Measurements from ENCODE around the gene ELFN1.

Gene ELFN1

DNA sequence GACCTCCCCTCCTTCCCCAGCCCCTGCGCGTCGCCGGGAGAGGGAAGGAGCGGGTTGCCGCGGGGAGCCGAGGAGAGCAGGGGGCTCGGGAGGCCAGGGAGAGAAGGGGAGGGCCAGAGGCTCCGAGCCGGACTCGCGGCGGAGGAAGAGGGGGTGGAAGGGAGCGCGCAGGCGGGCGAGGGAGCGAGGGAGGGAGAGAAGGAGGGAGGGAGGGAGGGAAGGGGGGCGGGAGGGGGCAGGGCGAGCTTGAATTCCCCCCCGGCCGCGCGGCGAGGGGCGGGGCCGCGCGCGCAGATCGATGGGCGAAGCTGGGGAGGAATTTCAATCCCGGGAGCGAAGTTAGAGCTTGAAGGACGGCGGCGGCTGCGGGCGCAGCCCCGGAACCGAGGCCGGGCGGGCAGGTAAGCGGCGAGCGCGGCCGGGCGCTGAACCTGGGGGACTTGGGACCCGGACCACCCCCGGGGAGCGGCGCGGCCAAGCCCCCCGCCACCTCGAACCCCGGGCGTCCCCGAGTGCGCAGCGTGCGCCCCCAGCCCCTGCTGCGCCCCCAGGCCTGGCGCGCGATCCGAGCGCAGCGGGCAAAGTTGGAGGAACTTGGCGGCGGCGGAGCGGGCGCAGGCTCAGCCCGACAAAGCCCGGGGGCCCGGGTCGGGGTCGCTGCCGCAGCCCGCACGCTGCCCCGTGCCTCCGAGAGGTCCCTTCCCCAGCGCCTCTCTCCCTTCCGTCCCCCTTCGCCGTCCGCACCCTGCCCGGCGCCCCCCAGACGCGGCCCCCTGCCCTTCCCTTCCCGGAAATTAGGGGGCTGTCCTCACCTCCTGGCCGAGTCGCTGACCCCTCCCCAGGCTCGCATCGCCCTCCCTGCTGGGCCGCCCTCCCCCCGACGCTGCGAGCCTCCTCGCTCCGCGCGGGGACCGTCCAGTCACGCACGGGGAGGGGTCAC, at the start of gene ELFN1:
Gene ELFN1 (plus strand): TSS at position 324 of the 940 bp plus-strand sequence. CDS start 74,320 bp downstream, outside the sequence.
- no peak for DNase-seq (ENCODE audit: low read depth)

DNA sequence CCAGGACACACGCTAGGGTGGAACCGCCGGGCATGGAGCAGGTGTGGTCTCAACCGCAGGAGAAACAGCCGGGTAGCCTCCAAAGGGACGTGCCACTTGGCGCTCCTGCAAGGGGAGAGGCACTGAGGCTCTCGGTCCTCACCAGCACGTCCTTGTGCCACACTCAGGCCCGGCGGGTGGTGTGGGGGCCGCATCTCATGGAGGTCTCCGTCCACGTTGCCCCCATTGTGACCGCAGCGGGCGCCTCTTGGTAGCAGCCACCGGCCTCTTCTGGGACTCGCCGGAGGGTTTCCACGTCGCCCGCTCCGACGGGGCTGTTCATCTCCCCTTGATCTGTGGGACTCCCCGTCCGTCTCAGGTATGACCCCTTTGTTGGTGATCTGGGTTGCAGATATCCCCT, 49.2 kb upstream of the ELFN1 start:
- no peak for DNase-seq (ENCODE audit: low read depth)

DNA sequence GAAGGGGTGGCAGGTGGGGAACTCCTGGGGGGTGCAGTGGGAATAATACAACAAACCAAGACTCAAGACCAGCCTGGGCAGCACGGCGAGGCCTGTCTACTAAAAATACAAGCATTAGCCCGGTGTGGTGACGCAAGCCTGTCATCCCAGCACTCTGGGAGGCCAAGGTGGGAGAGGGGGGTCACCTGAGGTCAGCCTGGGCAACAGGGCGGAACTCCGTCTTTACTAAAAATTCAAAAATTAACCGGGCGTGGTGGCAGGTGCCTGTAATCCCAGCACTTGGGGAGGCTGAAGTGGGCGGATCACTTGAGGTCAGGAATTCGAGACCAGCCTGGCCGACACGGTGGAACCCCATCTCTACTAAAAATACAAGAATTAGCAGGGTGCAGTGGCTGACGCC, 48.4 kb upstream of the ELFN1 start:
- no peak for DNase-seq (ENCODE audit: low read depth)

DNA sequence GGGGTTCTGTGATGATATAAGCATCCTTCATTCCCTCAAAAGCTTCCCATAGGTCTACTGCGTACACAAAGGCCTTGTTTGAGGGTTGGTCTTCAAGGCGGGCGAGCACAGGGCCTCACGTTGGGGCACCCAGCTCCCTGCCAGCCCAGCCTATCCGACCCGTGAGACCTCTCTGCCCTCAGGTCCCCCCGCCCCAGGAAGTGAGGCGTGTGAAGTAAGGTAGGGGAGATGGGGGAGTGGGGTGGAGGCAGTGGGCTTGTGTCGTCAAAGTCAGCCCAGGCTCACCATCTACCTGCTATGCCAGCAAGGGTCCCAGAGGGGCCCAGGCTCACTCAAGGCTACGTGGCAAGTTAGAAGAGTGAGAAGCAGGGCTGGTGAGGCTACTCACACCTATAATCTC, 47.6 kb upstream of the ELFN1 start:
- DNase-seq (ENCODE audit: low read depth) = no peak

DNA sequence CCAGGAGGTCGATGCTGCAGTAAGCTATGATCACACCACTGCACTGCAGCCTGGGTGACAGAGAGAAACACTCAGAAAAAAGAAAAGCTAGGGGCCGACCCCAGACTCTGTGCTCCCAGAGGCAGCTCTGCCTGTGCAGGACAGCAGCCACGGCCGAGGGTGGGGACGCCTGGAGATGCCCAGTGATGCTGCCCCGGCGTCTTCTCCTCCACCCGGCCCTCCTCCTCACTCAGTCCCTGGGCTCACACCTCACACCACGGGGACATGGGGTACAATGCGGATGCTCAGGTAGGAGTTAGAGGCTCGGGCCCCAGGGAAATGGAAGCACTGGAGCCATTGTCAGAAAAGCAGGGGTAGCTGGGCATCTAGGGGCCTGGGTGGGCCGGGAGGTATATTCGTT, 46.3 kb upstream of the ELFN1 start:
- DNase-seq (ENCODE audit: low read depth) = no peak

DNA sequence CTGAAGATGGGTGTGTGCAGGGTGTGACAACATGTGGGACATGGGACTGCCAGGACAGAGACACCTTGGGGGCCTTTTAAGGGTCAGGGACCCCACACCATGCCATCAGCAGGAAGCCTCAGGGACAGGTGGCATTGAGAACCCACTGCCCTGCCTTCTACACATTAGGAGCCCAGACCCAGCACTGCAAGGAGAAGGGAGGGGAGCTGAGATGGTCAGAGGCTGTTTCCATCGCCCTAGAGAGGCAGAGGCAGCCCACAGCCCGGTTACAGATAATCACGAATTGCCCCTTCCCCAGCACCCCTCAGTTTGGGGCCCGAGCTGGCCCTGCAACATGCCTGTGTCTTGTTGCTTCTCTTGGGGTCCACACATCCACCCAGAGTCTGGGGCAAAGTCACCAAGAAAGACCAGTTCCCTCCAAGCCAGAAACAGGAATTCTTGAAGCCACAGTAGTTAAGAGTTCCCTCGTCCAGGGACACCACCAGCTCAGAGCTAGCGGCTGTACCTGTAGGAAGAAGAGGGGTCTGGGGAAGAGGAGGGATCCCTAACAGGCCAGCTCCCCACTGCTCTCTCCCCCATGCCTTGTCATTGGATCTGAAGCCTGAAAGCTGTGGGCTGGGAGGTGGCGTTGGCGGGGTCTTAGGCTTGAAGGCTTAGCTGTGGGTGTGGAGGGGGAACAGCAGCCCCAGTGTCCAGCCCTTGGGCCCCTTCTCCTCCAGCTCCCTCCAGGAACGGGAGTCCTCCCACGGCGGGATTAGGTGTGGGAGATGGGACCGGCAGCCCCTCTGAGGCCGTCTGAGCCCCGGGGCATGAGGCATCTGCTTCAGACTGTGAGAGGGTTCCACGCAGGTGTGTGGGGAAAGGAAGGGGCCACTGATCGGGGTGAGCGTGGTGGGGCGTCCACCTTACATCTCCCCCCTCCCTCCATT, 44.8 kb upstream of the ELFN1 start:
- DNase-seq (ENCODE audit: low read depth) = no peak

DNA sequence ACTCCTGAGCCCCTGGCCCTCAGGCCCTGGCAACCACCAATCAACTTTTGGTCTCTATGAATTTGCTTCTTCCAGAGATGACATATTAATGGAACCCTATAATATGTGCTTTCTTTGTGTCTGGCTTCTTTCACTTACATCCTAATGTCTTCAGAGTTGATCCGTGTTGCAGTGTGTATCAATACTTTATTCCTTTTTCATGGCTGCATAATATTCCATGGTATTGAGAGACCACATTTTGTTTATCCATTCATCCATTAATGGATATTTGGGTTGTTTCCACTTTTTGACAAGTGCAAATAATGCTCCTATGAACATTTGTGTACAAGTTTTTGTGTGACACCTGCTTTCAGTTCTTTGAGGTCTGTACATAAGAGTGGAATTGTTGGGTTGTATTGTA, 43.3 kb upstream of the ELFN1 start:
- no peak for DNase-seq (ENCODE audit: low read depth)

DNA sequence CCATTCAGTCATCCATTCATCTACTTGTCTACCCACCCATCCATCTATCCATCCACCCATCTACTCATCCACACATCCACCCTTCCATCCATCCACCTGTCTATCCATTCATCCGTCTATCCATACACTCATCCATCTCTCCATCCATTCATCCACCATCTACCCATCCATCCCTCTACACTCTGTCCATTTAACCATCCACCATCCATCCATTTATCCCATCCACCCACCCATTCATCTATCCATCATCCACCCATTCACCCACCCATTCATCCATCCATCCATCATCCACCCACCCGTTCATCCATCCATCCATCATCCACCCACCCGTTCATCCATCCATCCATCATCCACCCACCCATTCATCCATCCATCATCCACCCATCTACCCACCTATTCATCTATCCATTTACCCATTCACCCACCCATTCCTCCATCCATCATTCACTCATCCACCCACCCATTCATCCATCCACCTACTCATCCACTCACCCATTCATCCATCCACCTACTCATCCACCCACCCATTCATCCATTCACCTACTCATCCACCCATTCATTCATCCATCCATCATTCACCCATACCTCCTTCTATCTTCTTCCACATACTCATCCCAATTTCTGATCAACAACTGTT, 39.3 kb upstream of the ELFN1 start:
- no peak for DNase-seq (ENCODE audit: low read depth)

DNA sequence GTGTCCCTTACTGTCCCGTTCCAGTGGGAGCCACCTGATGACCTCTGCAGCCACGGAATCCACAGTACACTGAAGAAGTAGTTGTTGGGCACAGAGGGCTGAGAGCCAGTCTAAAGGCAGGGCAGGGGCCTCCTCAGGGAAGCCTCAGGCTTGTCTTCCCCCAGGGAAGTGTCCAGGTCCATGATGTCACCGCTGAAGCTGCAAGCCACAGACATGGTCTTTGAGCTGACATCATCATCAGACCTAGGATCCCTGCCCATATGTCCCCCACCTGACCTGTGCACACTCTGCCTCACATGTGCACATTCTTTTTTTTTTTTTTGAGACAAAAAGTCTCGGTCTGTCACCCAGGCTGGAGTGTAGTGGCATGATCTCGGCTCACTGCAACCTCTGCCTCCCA, 38.4 kb upstream of the ELFN1 start:
- DNase-seq (ENCODE audit: low read depth) = no peak

DNA sequence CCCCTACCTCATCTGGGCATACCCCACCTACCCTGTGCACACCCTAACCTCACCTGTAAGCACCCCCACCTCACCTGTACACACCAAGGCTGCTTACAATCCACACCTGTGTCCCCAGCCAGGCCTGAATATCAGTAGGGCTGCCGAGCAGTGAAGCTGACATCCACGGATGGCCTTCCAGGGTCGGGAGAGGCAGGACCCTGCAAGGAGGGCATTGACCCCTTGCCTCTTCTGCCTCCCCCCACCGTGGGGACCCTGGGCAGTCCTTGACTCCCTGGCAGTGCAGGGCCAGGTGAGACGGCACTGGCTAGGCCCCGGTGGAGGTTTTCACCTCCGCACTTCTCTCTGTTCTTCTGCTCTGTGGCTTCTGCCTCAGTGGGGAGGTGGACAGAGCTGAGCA, 37.6 kb upstream of the ELFN1 start:
- no peak for DNase-seq (ENCODE audit: low read depth)

DNA sequence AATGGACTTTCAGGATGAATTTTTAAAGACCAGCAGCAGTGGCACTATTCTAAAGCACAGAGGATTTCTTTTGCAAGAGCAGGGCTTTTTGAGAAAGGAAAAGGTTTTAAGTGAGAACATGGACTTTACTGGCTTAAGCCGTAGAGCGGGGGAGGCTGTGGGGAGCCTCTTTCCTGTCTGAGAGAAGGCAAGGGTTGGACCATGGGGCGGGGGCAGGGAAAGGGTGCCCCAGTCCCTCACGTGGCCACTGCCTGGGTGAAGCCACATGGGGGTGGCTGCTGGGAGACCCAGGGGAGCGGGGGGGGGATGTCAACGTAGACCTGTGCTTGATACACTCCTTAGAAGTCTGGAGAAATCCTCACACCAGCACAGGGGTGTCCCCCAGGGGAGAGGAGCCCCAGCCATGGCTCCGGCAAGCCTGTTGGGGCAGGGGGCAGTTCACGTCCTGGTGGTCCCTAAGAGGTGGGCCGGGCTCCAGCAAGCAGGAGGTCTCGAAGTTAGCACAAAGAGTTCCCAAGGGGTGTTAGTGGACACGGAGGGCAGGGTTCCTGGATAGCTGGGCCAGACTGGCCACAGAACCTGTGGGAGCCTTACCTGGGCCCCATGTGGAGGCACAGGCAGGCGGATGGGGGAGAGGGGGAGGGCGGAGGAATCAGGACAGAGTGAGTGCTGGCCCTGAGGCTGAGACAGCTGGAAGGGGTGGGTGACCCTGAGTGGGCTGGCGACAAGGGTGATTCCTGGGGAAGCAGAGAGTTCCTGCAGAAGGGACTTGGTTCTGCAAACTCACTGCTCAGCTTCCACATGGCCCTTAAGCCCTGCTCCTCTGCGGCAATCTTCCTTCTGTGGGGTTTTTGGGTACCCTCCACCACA, 36.9 kb upstream of the ELFN1 start:
- DNase-seq (ENCODE audit: low read depth) = no peak

DNA sequence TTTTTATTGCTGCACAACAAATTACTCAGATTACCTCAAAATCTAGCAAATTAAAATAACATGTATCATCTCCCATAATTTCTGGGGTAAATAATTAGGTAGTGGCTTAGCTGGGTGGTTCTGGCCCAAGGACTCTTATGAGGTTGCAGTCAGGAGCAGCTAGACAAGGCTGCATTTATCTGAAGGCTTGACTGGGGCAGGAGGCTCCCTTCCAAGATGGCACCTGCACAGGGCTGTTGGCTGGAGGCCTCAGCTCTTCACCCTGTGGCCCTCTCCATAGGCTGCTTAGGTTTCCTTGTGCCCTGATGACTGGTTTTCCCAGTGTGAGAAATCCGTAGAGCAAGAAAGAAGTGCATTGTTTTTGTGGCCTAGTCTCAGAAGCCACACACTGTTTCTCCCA, 34.7 kb upstream of the ELFN1 start:
- no peak for DNase-seq (ENCODE audit: low read depth)

DNA sequence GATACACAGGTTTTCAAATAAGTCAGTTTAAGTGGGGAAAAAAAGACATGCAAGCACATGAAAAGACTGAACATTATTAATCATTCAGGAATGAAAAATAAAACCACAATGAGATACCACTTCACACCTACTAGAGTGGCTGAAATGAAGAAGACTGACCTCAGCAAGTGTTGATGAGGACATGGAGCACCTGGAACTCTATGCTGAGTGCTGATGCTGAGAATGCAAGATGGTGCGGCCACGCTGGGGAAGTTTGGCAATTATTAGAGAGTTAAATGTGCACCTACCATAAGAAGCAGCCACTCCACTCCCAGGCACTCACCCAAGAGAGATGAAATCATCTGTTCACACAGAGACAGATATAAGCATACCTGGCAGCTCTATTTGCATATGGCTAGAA, 32.9 kb upstream of the ELFN1 start:
- no peak for DNase-seq (ENCODE audit: low read depth)

DNA sequence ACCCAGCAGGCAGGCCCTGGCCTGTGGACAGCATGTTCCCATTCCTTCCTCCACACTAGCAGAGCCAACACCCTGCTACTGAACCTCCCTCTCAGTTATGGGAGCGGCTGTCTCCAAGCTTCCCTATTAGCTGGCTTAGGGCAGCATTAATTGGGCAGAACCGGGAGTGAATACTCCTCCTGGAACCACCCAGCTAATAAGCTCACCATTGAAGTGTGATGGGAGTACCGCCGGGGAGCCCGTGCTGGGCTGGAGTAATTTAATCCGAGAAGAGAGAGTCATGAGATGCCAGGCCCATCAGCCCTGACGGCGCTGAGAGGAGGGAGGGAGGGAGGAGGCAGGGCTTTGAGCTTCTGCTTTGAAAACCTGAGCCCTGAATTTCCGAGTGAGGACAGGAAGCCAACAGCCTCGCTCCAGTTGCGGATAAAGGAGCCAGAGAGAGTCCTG, 31.8 kb upstream of the ELFN1 start:
- no peak for DNase-seq (ENCODE audit: low read depth)

DNA sequence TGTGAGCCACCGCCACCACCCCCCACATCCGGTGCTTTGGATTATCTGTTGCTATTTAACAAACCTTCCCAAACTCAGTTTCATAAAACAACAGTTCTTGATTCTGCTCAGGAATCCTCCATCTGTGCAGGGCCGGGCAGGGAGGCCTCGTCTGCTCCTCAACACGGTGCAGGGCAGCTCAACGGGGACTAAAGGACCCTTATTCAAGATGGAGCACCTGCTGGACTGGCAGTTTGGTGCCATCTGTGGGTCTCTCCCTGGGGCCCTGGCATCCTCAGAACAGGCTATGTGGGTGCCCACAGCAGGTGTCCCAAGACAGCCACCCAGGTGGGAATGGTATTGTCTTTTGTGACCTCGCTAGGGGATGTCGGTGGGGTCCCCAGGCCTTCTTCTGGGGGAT, 31.0 kb upstream of the ELFN1 start:
- no peak for DNase-seq (ENCODE audit: low read depth)

DNA sequence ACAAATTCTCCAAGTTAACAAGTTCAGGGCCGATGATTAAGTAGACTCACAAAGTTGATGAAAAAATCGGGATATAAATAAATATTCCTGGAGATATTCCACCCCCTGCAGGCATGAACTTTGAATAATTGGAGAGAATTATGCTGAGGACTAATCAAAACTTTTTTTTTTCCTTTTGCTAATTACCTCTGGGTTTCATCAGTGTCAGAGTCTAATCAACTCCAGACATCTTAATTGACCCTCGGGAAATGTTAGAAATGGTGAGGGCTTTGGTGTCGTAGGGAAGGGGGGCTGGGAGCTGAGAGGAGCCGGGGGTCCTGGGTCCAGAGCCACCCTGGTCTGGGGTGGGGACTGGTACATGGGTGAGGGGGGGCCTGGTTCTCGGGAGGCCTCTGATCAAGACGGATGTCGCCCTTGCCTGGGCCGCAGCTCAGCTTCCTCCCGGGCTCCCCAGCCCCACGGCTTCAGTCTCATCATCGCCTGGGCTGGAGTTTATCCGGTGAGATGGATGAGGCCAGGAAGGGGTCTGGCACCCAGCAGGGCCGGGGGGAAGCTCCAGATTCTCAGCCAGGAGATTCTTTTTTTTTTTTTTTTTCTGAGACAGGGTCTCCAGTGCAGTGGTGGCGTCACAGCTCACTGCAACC, 30.4 kb upstream of the ELFN1 start:
- no peak for DNase-seq (ENCODE audit: low read depth)

DNA sequence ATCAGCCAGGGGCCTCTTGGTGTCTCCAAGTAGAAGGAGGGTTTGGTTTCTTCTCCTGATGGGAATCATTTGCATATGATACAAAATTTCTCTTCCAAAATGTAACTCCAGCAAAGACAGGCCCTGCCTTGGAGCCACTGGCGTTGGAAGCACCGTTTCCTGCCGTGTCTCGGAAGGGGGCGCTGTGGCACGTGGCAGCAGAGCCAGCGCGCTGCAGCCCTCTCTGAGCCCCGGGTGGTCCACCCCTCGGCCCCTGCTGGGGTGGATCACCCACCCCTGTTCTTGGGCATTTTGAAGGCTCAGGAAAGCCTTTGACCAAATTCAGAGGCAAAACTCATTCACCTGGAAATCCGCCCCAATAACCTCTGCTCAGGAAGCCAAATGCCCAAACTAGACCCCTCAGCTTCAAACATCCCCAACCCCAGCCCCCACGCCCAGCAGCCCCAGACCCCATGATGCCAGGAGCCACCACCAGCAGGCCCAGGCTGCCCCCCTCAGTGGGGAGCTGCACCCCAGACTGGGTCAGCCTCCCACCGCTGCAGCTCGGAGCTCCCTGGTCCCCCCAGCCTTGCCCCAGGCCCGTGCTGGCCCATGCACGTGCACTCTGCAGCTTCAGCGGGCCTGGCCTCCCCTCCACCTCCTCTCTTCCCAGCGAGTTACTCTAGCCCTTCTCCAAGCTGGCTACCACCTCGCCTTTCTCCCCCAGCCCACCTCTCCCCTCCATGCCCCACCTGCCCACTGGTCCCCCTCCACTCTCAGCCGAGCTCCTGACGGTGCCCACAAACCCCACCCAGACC, 29.5 kb upstream of the ELFN1 start:
- DNase-seq (ENCODE audit: low read depth) = no peak

DNA sequence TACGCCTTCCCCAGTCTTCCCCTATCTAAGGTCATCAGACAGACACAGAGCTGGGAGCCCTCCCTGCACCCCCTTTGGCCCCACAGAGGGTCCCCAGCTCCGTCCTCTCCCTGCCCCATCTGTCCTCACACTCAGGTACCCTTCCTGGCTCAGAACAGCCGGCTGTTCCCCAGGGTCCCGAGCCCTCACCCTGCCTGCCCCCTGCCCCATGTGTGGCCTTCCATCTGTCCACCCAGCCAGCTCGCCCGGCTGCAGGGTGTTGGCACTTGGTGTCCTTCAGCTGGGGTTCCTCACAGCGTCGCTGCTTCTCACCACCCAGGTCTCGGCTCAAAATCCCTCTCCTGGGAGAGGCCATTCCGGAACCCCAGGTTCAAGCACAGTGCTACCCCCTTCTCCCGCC, 28.9 kb upstream of the ELFN1 start:
- DNase-seq (ENCODE audit: low read depth) = no peak

DNA sequence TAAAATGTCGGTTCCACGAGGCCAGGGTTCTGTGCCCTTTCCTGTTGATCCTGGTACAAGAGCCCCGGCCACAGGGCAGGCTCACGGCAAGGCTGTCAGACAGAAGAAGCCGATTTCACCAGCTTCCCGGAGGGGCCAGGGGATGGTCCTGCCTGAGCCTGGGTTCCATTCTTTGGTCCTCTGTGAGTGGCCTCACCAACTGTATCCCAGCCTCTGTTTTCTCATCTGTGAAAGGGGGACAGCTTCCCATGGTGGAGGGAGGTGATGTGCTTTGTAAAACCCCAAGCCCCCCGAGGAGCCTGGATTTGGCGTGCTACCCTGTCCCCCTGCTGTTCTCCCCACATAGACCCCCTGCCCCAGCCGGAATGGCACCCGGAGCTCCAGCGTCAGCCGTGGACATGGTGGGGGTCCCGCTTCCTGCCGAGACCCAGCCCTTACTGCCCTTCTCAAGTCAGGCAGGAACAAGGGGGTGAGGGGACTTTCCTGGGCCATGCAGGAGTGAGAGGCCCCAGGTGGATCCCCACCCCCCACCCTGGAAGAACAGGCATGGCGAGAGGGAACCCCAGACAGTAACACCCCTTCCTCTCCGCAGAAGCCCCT, 28.3 kb upstream of the ELFN1 start:
- no peak for DNase-seq (ENCODE audit: low read depth)

DNA sequence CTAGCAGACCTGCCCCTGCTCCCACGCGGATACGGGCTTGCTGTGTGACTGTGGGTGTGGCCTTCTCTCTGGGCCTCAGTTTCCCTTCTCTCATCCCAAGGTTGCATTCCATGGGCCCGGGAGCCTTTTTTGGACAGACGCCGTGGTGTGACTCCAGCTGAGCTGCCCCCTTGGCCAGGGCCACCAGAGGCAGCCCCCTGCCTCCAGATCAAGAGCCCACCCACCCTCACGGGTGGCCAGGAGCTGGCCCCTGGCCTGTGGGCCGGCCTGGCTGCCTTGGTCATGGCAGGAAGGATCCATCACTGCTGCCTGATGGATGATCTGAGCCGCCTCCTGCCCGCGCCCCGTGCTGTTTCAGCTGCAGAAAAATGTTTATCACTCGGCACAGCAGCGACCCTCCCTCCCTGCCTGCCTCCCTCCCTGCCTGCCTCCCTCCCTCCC, 27.8 kb upstream of the ELFN1 start:
- no peak for DNase-seq (ENCODE audit: low read depth)

Data from activated T-cell treated with anti-CD3 and anti-CD28 coated beads for 48 hours (primary cell).